Hematopoietic multipotent progenitor cell treated with erythropoietin and hydrocortisone succinate and interleukin-3 and kit ligand, for 17 days (in vitro differentiated cells): ENCODE data around the gene MLN.

Source experiments
- DNase-seq: peaks from one replicate; pipeline ENCODE4 v3.0.0-alpha.2; 2015; ENCODE audit warnings: low spot score

MLN gene

DNA sequence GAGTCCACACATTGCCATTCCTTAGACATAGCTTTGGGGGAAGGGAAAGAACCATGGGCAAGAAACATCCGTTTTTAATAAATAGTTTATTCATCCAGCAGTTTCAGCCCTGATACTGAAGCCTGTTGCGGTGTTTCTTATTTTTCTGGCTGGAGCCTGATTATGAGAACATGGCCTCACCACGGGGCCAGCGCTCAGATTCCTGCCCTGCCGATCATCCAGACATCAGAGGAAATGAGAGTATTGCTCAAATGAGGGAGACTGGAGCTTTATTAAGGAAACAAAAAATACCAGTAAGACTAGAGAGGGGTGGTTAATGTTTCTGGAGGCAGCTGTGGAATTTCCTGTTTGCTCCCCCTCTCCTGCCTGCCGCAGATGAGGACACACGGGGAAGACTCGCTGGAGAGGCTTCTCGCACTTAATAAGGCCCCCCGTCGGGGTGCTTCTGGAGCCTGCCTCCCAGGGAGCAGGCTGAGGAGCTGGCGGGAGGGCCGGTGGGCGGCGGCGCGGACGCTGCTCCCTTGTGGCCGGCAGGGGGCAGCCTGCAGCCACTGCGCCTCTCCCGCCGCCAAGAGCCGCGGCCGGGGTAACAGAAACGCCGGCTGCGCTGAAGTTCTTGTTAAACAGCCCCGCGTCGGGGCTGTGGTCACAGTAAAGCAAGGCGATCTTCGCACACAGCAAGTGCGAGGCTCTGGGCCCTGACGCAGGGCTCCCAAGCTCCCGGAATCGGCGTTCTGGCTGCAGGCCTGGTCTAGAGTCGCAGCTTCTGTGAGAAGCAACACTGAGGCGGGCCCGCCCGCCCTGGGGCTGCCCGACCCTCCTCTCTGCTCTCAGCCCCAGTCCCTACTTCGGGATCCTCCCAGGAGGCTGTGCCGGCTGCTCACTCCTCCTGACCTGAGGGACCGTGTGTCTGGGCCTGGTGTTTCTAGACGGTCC, 32.4 kb downstream of the MLN start:
- DNase-seq = peak; percentile 51

DNA sequence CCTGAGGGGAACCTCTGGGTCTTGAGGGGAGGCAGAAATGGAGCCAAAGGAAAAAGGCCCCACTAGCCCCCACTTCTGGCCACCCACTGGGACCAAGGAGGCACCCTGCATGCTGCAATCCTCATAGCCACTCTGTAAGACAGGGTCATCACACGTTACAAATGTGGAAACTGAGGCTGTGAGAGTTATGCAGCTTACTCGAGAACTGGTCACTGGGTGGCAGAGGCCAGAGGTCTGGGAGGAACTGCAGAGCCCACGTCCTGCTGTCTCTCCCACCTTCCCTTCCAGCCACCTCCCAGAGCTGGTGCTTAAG, 33.0 kb downstream of the MLN start:
- DNase-seq = no peak

DNA sequence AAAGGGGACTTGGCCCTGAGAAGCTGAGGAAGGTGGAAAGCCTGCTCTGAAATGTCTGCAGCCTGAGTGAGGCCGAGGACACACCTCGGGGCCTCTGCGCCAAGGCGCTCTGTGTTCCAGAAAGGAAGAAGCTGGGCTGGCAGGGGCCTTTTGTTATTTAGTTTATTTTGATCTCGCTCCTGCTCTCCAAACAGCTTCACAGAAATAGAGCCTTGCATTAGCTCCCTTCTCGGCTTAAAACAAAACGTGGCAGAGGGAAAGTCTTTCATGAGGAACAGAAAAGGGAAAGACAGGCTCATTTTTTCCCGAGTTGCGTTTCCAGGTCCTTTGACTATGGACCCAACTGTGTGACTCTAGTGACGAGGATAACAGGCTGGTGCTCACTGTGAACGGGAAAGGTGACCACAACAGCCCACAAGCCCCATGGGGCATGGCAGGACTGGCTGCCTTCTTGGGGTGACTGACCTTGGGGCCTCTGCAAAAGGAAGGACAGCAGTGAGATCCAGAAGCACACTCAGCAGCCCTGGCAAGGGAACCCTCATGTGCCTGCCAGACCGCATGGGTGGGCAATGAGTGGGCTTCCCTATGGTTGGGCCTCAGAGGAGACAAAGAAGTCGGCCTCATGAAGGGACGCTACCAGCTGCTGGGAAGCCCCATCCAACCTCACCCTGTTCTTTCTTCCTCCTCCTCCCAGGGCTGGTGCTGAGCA, 33.5 kb downstream of the MLN start:
- DNase-seq = no peak

DNA sequence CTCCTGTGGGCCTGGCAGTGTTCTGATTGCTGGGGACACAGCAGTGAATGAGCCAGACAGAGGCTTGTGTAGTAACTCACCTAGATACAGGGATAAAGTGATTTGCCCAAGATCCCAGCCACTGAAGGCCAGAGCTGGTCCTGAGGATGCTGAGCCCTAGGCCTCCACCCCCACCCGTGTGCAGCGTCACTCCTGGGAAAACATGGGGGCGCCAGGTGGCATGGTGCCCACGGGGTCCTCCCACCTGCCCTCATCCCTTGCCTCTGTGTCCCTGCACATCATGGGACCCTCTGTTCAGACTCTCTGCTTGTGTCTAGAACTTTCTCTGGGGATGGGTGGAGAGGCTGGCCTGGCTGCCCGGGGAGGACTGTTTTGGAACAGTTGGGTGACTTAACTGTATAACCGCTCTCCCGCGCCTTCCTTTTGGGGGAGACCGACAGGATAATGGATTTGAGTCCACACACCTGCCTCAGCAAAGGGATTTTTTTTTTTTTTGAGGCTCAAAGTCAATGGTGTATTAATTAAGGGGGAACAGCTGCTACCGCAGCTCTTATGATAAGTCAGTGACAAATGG, 34.5 kb downstream of the MLN start:
- no peak for DNase-seq

DNA sequence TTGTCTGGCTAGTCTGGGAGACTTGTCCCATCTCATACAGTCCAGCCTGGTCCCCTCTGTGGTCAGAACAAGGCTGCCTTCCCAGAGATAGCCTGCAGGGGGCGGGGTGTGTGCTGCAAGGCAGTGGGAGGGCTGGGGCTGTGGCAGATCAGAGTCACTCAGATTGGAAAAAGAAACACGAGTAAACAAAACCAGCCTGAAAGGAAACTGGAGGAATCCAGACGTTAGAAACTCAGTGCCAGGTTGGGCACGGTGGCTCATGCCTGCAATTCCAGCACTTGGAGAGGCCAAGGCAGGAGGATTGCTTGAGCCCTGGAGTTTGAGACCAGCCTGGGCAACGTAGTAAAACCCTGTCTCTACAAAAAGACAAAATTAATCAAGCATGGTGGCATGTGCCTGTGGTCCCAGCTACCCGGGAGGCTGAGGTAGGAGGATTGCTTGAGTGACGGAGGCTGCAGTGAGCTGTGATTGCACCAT, 35.1 kb downstream of the MLN start:
- peak; percentile 62 for DNase-seq

DNA sequence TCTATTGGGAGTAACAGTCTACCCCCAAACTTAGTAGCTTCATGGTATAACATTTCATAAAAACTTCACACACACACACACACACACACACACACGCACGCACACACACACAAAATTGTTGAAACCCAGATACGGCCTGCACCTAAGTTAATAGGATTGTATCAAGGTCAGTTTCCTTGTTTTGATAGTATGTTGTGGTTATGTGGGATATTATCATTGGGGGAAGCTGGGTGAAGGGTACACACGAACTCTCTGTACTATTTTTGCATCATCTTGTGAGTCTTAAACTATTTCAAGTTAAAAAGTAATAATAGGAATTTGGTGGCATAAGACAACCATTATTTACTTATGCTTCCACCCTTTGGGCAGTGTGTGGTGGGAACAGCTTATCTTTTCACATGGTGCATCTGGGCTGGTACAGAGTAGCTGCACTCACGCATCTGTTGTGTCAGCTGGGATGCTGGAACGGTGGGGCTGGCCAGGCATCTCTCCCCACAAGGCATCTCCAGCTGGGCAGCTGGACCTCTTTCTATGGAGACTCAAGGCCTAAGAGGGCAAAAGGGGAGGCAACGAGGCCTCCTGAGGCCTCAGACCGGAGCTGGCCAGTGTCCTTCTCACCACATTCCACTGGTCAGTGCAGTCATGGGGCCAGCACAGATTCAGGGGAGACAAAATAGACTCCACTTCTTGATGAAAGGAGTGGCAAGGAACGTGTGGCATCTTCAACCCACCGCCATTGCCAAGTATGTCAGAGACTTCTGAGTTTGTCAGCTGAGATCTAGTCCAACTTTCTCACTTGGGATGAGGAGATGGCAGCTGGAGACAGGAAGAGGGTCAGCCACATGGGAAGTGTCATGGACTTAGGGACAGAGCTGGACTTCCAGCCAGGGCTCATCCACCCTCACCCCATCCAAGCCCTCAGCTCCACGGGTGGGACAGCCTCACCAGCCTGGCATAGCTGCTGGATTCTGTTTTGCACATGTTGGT, 36.6 kb downstream of the MLN start:
- no peak for DNase-seq

DNA sequence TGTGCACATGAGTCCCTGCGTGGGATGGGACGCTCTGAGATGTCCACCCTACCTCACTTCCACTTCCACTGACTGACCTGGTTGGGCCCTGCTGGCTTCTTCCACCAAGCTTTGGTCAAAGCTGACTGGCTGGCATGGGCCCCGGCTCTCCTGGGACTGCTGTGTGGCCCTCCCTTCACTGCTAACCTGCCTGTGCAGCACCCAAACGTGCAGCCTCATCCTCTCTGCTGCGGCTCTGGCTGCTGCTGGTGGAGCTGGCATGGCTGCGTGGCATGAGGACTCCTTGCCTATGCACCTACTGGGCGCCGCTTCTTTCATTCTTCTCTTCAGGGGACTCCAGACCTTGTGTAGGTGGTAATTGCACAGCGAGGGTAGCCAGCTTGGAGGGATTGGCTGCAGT, 38.4 kb downstream of the MLN start:
- DNase-seq = no peak

DNA sequence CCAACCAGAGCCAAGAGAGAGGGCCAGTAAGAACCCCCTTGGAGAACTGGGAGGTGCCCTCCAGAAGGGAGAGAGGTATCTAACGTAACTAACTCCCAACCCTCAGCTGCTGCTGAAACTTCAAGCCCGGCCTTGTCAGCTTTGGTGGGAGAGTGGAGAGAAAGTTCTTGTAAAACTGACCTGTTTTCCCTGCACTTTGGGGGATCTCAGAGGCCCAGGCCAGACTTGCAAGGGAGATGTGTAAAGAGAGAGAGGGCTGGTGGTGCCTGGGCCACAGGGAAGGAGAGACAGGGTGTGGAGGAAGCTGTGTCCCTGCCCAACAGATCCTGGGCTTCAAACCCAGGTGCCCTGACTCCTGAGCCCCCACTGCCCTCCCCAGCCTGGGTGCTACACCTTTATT, 39.8 kb downstream of the MLN start:
- DNase-seq = no peak

DNA sequence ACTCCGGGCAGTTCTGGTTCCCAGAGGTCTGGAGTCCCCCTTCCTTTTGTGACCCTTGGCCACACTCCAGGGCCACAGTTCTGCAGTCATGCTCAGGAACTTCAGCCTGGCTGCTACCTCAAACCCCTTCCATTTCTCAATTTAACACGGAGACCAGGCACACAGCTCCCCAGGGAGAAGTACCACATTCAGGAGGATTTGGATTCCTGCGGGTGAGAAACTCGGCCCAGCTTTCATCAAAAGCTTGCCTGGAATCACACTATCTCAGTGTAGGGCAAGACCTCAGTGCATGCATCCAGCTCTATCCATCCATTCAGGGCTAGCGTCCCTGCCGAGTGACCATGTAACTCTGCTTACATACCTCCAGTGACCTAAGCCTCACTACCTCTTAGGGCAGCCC, 40.3 kb downstream of the MLN start:
- DNase-seq = no peak

DNA sequence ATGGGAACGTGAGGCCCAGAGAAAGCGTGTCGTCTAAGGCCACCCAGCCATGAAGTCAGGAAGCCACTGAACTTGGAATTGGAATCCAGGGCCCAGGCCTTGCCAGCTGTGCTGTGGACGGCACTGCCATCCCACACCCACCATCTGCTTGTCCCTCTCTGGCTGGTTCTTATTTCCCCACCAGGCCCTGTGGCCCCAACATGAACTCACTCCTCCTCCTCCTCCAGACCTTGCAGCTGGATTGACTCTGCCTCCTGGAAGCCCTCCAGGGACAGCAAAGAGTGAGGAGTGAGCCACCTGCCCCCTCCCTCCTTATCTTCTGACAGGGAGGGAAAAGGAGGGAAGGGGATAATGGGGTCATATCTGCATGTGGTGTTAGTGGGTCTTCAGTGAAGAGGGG, 41.1 kb downstream of the MLN start:
- DNase-seq = no peak

DNA sequence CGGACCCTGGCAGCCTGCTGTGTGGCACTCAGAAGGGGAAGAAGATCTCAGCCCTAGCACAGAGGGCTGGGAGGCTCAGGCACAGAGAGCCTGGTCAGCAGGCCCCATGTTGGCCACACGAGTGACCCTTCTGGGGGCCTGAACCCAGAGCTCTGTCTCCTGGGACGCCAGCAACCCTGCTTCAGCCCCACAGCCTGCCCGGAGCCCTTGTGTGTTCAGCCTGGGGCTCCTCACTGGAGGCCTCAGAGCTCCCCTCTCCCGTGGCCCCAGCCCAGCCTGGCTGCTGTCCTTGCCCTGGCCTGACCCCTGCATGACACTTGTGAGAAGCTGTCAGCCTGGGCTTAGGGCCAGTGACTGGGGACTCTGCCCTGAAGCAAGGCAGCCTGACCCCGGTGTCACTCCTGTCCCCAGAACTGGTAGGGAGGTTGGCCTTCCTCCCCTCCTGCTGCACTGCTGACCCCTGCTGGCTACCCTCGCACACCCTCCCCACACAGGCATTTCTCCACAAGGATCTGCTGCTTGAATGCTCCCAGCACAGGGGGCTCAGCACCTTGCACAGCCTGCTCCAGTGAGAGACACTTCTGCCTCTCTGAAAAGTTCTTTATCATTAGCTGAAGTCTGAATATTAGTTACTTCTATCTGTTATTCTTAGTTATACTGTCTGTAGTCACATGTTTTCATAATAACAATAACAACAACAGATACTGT, 41.7 kb downstream of the MLN start:
- peak; percentile 15 for DNase-seq

DNA sequence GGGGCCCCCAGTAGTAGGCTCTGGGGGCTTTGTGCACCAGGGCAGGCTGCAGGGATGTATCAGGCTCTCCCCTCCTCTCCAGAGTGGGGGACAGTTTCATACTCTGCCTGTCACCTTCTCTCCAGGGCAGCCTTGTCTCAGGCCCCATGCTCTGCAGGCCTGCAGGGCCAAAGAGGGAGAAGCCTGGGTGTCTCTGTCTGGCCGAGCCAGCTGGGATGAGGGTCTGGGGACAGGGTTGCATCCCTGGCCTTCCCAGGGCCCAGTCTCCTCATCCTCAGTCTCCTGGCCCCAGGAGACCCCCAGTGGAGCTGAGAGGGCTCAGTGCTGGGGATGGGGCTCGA, 42.3 kb downstream of the MLN start:
- DNase-seq = no peak

DNA sequence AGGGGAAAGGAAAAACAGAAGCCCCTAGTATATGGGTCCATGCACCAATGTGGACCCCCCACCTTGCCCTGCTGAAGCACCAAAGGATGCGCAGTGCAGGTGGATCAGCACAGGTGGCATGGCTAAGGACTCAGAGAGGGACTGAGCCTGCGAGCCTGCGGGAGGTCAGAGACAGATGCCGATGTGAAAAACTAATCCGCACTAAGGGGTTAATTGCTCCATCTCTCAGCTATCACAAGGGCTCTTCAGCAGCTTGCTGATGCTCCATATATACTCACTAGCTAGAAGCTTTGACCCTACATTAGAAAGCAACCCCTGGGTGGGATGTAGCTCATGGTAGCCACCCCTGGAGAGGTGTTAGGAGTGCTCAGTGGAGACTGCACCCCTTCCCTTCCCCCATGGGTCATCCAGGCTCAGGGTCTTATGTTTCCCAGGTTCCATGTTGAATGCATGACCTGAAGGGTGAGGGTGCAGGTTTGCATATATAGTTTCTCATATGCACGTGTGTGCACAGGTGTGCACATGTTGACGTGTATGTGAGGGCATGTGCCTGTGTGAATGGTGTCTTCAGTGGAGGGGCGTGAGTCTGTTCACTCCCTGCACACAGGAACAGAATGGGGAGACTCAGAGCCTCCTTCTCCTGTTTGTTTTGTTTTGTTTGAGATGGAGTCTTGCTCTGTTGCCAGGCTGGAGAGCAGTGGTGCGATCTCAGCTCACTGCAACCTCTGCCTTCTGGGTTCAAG, 43.7 kb downstream of the MLN start:
- DNase-seq = no peak

DNA sequence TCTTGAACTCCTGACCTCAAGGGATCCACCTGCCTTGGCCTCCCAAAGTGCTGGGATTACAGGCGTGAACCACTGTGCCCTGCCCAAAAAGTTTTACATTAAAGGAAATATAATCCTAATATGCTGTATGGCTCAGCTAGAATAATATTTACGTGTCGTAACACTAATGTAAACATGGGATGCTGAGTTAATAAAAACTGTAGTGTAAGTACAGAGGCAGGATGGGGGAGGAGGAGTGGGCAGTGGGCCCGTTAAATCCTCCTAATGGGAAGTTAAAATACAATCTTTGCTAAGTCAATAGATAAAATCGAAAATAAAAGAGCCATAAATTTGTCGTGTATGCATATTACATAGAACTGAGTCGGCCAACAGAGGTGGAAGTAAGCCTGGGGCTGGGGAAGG, 45.0 kb downstream of the MLN start:
- DNase-seq = no peak

DNA sequence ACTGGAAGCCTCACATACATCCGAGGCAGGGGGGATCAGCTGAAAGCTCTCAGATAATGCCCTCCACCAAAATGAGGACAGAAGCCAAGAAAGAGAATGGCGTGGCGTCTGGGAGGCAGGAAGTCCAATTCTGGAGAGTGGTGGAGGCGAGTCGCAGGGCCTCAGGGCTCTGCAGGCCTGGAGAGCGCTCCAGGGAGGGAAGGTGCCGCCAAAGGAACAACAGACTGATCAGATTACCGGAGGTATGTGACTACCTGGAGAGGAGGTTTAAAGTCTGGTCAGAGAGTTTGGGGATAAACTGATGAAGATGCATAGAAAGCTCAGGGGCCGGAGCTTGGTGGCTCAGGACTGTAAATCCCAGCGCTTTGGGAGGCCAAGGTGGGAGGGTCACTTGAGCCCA, 45.9 kb downstream of the MLN start:
- no peak for DNase-seq

DNA sequence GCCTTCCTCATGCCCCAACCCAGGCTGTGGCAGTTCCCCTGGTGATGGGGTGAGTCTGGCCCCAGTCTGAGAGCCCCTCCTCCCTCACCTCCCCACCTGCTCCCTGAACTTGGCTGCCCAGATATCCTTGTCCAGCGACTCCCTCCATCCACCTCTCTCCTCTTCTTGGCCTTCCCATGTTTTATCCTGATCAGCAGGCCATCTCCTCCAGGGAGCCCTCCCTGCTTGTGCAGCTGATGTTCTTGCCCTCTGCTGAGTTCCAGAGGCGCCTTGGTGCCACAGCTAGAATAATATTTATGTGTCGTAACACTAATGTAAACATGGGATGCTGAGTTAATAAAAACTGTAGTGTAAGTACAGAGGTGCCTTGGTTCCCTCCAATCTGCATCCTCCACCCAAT, 46.7 kb downstream of the MLN start:
- DNase-seq = no peak

DNA sequence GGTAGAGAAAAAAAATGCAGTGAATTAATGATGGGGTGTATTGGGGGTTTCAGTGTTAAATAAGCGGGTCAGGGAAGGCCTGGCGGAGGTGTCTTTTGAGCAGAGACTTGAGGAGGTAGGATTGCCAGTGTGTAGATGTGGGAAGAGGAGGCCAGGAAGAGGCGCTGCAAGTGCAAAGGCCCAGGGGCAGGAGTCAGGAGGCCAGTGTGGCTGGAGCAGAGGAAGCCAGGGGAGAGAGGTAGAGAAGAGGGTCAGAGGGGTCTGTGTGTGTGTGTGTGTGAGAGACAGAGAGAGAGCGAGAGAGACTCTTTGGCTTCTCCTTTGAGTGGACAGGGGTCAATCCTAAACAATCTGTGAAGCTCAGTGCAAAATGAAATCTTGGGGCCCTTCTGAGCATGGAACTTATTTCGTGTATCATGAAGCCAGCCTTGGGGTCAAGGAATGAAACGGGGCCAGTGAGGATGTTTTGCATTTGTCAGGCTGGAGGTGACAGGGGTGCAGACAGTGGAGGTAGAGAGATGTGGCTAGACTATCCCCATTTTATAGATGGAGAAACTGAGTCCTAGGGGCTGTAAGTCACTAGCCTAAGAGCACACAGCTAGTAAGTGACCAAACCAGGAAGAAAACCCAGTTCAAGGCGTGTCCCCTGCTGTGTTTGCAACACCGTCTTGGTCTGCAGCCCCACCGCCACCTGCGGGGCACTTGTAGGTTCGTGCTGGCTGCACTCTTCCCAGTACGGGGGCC, 47.4 kb downstream of the MLN start:
- no peak for DNase-seq

DNA sequence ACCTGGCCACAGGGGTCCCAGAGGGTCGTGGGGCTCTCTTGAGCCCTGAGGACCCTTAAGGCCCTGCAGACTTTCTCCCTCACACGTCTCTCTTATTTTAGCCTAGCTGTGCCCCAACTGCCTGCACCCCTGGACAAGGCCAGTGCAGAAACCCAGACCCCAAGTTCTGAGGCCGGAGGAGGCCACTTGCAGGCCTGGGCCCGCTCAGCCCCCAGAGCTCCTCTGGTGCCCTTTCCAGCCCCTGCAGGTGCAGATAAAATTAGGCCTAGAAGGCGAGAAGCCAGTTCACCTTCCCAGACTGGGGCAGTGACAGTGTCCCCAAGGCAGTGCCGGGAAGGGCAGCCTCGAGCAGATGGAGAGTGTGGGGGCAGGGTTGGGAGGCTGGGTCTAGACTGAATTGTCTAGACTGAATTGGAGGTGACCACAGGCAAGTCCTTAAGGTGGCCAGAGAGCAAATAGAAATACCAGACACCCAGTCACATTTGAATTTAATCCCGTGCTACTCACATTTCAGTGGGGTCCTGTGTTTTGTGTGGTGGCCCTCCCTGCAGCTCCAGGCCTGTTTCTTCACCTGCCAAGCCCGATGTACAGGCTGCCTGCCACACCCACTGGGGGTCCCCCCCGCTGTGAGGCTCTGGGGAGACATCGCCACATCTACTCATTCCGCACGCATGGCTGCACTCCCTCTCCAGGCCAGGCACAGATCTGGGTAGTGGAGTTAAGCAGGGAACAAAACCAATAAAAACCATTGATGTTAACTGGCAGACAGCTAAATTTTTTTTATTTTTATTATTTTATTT, 48.5 kb downstream of the MLN start:
- no peak for DNase-seq

DNA sequence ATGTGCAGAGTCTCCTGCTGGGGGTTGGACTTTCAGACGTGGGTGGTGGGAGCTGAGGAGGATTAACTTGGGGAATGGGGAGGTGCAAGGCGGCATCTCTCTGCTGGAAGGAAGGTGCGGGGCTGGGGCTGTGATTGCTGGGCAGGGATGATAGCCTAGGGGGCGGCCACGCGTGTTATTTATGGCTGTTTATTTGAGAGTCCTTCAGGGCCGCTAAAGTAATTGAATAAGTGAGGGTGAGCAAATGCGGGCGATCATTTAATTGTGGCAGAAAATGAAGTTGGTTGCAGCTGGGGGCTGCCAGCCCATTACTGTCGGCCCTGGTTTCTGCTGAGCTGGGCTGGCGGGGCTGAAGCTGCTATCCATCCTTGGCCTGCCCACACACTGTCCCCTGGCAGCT, 49.6 kb downstream of the MLN start:
- no peak for DNase-seq
